ENCODE data around the gene RPL10. TPM values are rescaled to one million over a fixed set of nuclear protein-coding genes. Genes with fewer than 3 reads are reported as not detected.

RPL10 gene
- total and polyA plus RNA-seq, 2 of the 8 experiments (the other 6 are each of a cell fraction or from before 2014, with no cell fraction given): 2,633 to 4,293 TPM

DNA sequence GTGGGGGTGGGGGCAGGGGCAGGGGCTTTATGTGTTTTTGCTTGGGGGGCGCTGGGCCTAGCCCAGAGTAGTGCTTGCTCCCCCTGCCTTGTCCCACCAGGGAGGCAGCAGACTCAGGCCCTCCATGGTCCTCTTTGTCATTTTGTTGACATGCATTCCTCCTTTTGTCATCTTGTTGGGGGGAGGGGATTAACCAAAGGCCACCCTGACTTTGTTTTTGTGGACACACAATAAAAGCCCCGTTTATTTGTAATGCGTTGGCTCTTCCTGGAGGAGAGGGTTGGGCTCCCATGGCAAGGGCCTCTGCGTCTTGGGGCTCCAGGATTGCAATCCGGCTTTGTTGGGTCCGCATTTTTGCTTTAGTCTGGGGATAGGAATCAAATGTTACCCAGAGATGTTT lies 16.9 kb upstream of the RPL10 start (continued):
- no peak for TF ChIP-seq JUN (IDR thresholded peaks at IDR 0.05; ENCODE audit: low read depth, low read length)
- TF ChIP-seq TAF7 (optimal IDR thresholded peaks at IDR 0.05; ENCODE audit: borderline replicate concordance, low read depth, low read length): peak; percentile 17
- TF ChIP-seq BRCA1 (IDR thresholded peaks at IDR 0.05; ENCODE audit: low read depth, low read length): no peak
- TF ChIP-seq POU5F1 (IDR thresholded peaks at IDR 0.05; ENCODE audit: low read depth, low read length): no peak
- TF ChIP-seq KDM5A (IDR thresholded peaks at IDR 0.05; ENCODE audit: low read length): no peak
- no peak; the same call in none of the 2 replicates for TF ChIP-seq POLR2AphosphoS5 (IDR thresholded peaks at IDR 0.05; ENCODE audit: low read depth, low read length)
- TF ChIP-seq RAD21 (IDR thresholded peaks at IDR 0.05 in 1 of 2, conservative IDR thresholded peaks at IDR 0.05 in 1 of 2; ENCODE audit: low read depth in 2 of 2, low read length in 2 of 2): no peak
- 0 out of 2 replicates have a peak, but pooled peaks have one; percentile 34 for TF ChIP-seq SP4 (IDR thresholded peaks at IDR 0.05; ENCODE audit: low read length)
- TF ChIP-seq FOSL1 (IDR thresholded peaks at IDR 0.05; ENCODE audit: insufficient read depth, low read depth, low read length): no peak
- TF ChIP-seq SIX5 (IDR thresholded peaks at IDR 0.05; ENCODE audit: low read depth, low read length): no peak
- 0 out of 2 replicates have a peak, but pooled peaks have one; percentile 28 for TF ChIP-seq CREB1 (IDR thresholded peaks at IDR 0.05)
- TF ChIP-seq ATF3 (IDR thresholded peaks at IDR 0.05; ENCODE audit: insufficient read depth, low read depth, low read length): no peak
- TF ChIP-seq TAF1 (IDR thresholded peaks at IDR 0.05; ENCODE audit: low read depth, low read length): 0 out of 2 replicates have a peak, but pooled peaks have one; percentile 19
- TF ChIP-seq CBX5 (IDR thresholded peaks at IDR 0.05; ENCODE audit: low read depth, low read length): no peak
- TF ChIP-seq SAP30 (IDR thresholded peaks at IDR 0.05; ENCODE audit: insufficient read depth, insufficient replicate concordance, low read length): no peak
- no peak; the same call in 1 of the 2 replicates for TF ChIP-seq ATF2 (IDR thresholded peaks at IDR 0.05; ENCODE audit: low read length)
- no peak for TF ChIP-seq KDM1A (IDR thresholded peaks at IDR 0.05; ENCODE audit: borderline replicate concordance, low read length)
- TF ChIP-seq, protein P1, sequence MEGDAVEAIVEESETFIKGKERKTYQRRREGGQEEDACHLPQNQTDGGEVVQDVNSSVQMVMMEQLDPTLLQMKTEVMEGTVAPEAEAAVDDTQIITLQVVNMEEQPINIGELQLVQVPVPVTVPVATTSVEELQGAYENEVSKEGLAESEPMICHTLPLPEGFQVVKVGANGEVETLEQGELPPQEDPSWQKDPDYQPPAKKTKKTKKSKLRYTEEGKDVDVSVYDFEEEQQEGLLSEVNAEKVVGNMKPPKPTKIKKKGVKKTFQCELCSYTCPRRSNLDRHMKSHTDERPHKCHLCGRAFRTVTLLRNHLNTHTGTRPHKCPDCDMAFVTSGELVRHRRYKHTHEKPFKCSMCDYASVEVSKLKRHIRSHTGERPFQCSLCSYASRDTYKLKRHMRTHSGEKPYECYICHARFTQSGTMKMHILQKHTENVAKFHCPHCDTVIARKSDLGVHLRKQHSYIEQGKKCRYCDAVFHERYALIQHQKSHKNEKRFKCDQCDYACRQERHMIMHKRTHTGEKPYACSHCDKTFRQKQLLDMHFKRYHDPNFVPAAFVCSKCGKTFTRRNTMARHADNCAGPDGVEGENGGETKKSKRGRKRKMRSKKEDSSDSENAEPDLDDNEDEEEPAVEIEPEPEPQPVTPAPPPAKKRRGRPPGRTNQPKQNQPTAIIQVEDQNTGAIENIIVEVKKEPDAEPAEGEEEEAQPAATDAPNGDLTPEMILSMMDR (IDR thresholded peaks at IDR 0.05; ENCODE audit: control extremely low read depth in 1 of 3, insufficient read depth in 1 of 3, low read depth in 1 of 3, low read length in 3 of 3): no peak
- TF ChIP-seq NANOG (IDR thresholded peaks at IDR 0.05; ENCODE audit: insufficient read depth, low read depth, low read length, poor library complexity, severe bottlenecking): no peak
- TF ChIP-seq KDM4A (IDR thresholded peaks at IDR 0.05; ENCODE audit: low read depth, low read length, severe bottlenecking): no peak
- peak; percentile 56 for TF ChIP-seq TBP (IDR thresholded peaks at IDR 0.05; ENCODE audit: low read depth, low read length)
